ENCODE data around the gene KIF6.

KIF6 gene

GRCh38 chr6:39420300-39421265 lies 304.6 kb downstream of the KIF6 start:
- no peaks in the 10 kb centered on the region for H3K9me3 ChIP-seq (ENCODE audit: control insufficient read depth, low read depth, low read length)
- no peak overlapping the region for H3K4me3 ChIP-seq (ENCODE audit: low read length)
- H3K4me1 ChIP-seq (ENCODE audit: control insufficient read depth, low read depth, low read length): peaks cover 4% of the 10 kb centered on the region
- H3K27me3 ChIP-seq (ENCODE audit: control insufficient read depth, insufficient read depth, low read length): no peaks in the 10 kb centered on the region
- H3K9ac ChIP-seq (ENCODE audit: low read length): no peak overlapping the region
- no peaks in the 10 kb centered on the region for H3K36me3 ChIP-seq (ENCODE audit: control insufficient read depth, low read depth, low read length)
- H3K27ac ChIP-seq (ENCODE audit: low read length): no peak overlapping the region

GRCh38 chr6:39419607-39420006 lies 305.6 kb downstream of the KIF6 start:
- H3K4me3 ChIP-seq (ENCODE audit: low read length): no peak overlapping the region
- H3K9ac ChIP-seq (ENCODE audit: low read length): no peak overlapping the region
- H3K27ac ChIP-seq (ENCODE audit: low read length): no peak overlapping the region
- H3K36me3 ChIP-seq (ENCODE audit: control insufficient read depth, low read depth, low read length): no peaks in the 10 kb centered on the region
- H3K4me1 ChIP-seq (ENCODE audit: control insufficient read depth, low read depth, low read length): peaks cover 4% of the 10 kb centered on the region
- no peaks in the 10 kb centered on the region for H3K9me3 ChIP-seq (ENCODE audit: control insufficient read depth, low read depth, low read length)
- H3K27me3 ChIP-seq (ENCODE audit: control insufficient read depth, insufficient read depth, low read length): no peaks in the 10 kb centered on the region

- H3K9me3 ChIP-seq (ENCODE audit: control insufficient read depth, low read depth, low read length): no peaks in the 10 kb centered on the region
- H3K4me1 ChIP-seq (ENCODE audit: control insufficient read depth, low read depth, low read length): peaks cover 4% of the 10 kb centered on the region
- H3K4me3 ChIP-seq (ENCODE audit: low read length): no peak overlapping the region
- H3K27ac ChIP-seq (ENCODE audit: low read length): no peak overlapping the region
- no peaks in the 10 kb centered on the region for H3K36me3 ChIP-seq (ENCODE audit: control insufficient read depth, low read depth, low read length)
- no peak overlapping the region for H3K9ac ChIP-seq (ENCODE audit: low read length)
- no peaks in the 10 kb centered on the region for H3K27me3 ChIP-seq (ENCODE audit: control insufficient read depth, insufficient read depth, low read length)
These were observed 307.8 kb downstream of the KIF6 start for GRCh38 chr6:39417440-39417839.

GRCh38 chr6:39416728-39417127 lies 308.5 kb downstream of the KIF6 start:
- Histone ChIP-seq H3K27ac (ENCODE audit: low read length) (no peak overlapping the region), H3K27me3 (ENCODE audit: control insufficient read depth, insufficient read depth, low read length) (no peaks in the 10 kb centered on the region), H3K4me1 (ENCODE audit: control insufficient read depth, low read depth, low read length) (peaks cover 4% of the 10 kb centered on the region), H3K9ac (ENCODE audit: low read length) (no peak overlapping the region), H3K36me3 (ENCODE audit: control insufficient read depth, low read depth, low read length) (no peaks in the 10 kb centered on the region), H3K4me3 (ENCODE audit: low read length) (no peak overlapping the region), H3K9me3 (ENCODE audit: control insufficient read depth, low read depth, low read length) (no peaks in the 10 kb centered on the region)

- Histone ChIP-seq H3K9me3 (ENCODE audit: control insufficient read depth, low read depth, low read length) (no peaks in the 10 kb centered on the region), H3K36me3 (ENCODE audit: control insufficient read depth, low read depth, low read length) (no peaks in the 10 kb centered on the region), H3K4me1 (ENCODE audit: control insufficient read depth, low read depth, low read length) (peaks cover 4% of the 10 kb centered on the region), H3K4me3 (ENCODE audit: low read length) (no peak overlapping the region), H3K27ac (ENCODE audit: low read length) (no peak overlapping the region), H3K9ac (ENCODE audit: low read length) (no peak overlapping the region), H3K27me3 (ENCODE audit: control insufficient read depth, insufficient read depth, low read length) (no peaks in the 10 kb centered on the region)
These were observed 309.2 kb downstream of the KIF6 start for GRCh38 chr6:39416026-39416425.

- Histone ChIP-seq H3K4me1 (ENCODE audit: control insufficient read depth, low read depth, low read length) (peaks cover 4% of the 10 kb centered on the region), H3K27ac (ENCODE audit: low read length) (no peak overlapping the region), H3K36me3 (ENCODE audit: control insufficient read depth, low read depth, low read length) (no peaks in the 10 kb centered on the region), H3K9me3 (ENCODE audit: control insufficient read depth, low read depth, low read length) (no peaks in the 10 kb centered on the region), H3K9ac (ENCODE audit: low read length) (no peak overlapping the region), H3K4me3 (ENCODE audit: low read length) (no peak overlapping the region), H3K27me3 (ENCODE audit: control insufficient read depth, insufficient read depth, low read length) (no peaks in the 10 kb centered on the region)
These were observed 309.7 kb downstream of the KIF6 start for GRCh38 chr6:39415482-39415881.

- Histone ChIP-seq H3K9me3 (ENCODE audit: control insufficient read depth, low read depth, low read length) (no peaks in the 10 kb centered on the region), H3K27me3 (ENCODE audit: control insufficient read depth, insufficient read depth, low read length) (no peaks in the 10 kb centered on the region), H3K9ac (ENCODE audit: low read length) (no peak overlapping the region), H3K27ac (ENCODE audit: low read length) (no peak overlapping the region), H3K4me1 (ENCODE audit: control insufficient read depth, low read depth, low read length) (no peaks in the 10 kb centered on the region), H3K36me3 (ENCODE audit: control insufficient read depth, low read depth, low read length) (no peaks in the 10 kb centered on the region), H3K4me3 (ENCODE audit: low read length) (no peak overlapping the region)
These were observed 313.7 kb downstream of the KIF6 start for GRCh38 chr6:39411465-39411864.

- H3K27ac ChIP-seq (ENCODE audit: low read length): no peak overlapping the region
- H3K9ac ChIP-seq (ENCODE audit: low read length): no peak overlapping the region
- H3K36me3 ChIP-seq (ENCODE audit: control insufficient read depth, low read depth, low read length): no peaks in the 10 kb centered on the region
- H3K4me3 ChIP-seq (ENCODE audit: low read length): no peak overlapping the region
- no peaks in the 10 kb centered on the region for H3K27me3 ChIP-seq (ENCODE audit: control insufficient read depth, insufficient read depth, low read length)
- H3K4me1 ChIP-seq (ENCODE audit: control insufficient read depth, low read depth, low read length): no peaks in the 10 kb centered on the region
- H3K9me3 ChIP-seq (ENCODE audit: control insufficient read depth, low read depth, low read length): no peaks in the 10 kb centered on the region
These were observed 314.2 kb downstream of the KIF6 start for GRCh38 chr6:39411001-39411400.

GRCh38 chr6:39409889-39410288 lies 315.3 kb downstream of the KIF6 start:
- Histone ChIP-seq H3K36me3 (ENCODE audit: control insufficient read depth, low read depth, low read length) (no peaks in the 10 kb centered on the region), H3K9me3 (ENCODE audit: control insufficient read depth, low read depth, low read length) (no peaks in the 10 kb centered on the region), H3K27ac (ENCODE audit: low read length) (no peak overlapping the region), H3K9ac (ENCODE audit: low read length) (no peak overlapping the region), H3K27me3 (ENCODE audit: control insufficient read depth, insufficient read depth, low read length) (no peaks in the 10 kb centered on the region), H3K4me3 (ENCODE audit: low read length) (no peak overlapping the region), H3K4me1 (ENCODE audit: control insufficient read depth, low read depth, low read length) (no peaks in the 10 kb centered on the region)

GRCh38 chr6:39407446-39407993 lies 317.7 kb downstream of the KIF6 start:
- no peaks in the 10 kb centered on the region for H3K27me3 ChIP-seq (ENCODE audit: control insufficient read depth, insufficient read depth, low read length)
- no peak overlapping the region for H3K4me3 ChIP-seq (ENCODE audit: low read length)
- H3K9me3 ChIP-seq (ENCODE audit: control insufficient read depth, low read depth, low read length): no peaks in the 10 kb centered on the region
- H3K27ac ChIP-seq (ENCODE audit: low read length): no peak overlapping the region
- H3K4me1 ChIP-seq (ENCODE audit: control insufficient read depth, low read depth, low read length): no peaks in the 10 kb centered on the region
- H3K36me3 ChIP-seq (ENCODE audit: control insufficient read depth, low read depth, low read length): no peaks in the 10 kb centered on the region
- no peak overlapping the region for H3K9ac ChIP-seq (ENCODE audit: low read length)

- no peaks in the 10 kb centered on the region for H3K9me3 ChIP-seq (ENCODE audit: control insufficient read depth, low read depth, low read length)
- no peaks in the 10 kb centered on the region for H3K36me3 ChIP-seq (ENCODE audit: control insufficient read depth, low read depth, low read length)
- no peak overlapping the region for H3K4me3 ChIP-seq (ENCODE audit: low read length)
- H3K27me3 ChIP-seq (ENCODE audit: control insufficient read depth, insufficient read depth, low read length): no peaks in the 10 kb centered on the region
- no peaks in the 10 kb centered on the region for H3K4me1 ChIP-seq (ENCODE audit: control insufficient read depth, low read depth, low read length)
- H3K27ac ChIP-seq (ENCODE audit: low read length): no peak overlapping the region
- H3K9ac ChIP-seq (ENCODE audit: low read length): no peak overlapping the region
These were observed 320.9 kb downstream of the KIF6 start for GRCh38 chr6:39404312-39404711.

- Histone ChIP-seq H3K4me3 (ENCODE audit: low read length) (no peak overlapping the region), H3K27me3 (ENCODE audit: control insufficient read depth, insufficient read depth, low read length) (no peaks in the 10 kb centered on the region), H3K9me3 (ENCODE audit: control insufficient read depth, low read depth, low read length) (no peaks in the 10 kb centered on the region), H3K9ac (ENCODE audit: low read length) (no peak overlapping the region), H3K4me1 (ENCODE audit: control insufficient read depth, low read depth, low read length) (no peaks in the 10 kb centered on the region), H3K36me3 (ENCODE audit: control insufficient read depth, low read depth, low read length) (no peaks in the 10 kb centered on the region), H3K27ac (ENCODE audit: low read length) (no peak overlapping the region)
These were observed 321.9 kb downstream of the KIF6 start for GRCh38 chr6:39403304-39403703.

Measured in iPS-18a (cell line).